HUES48 (cell line): ENCODE measurements around the gene AK9.

Experiments
- H3K27ac ChIP-seq: one replicate; pipeline ENCODE4 v1.7.0; 2013; ENCODE audit warnings: low read depth, low read length, inconsistent platforms
- H3K27me3 ChIP-seq: 2 replicates; pipeline ENCODE4 v1.6.1; 2013; ENCODE audit warnings: mild to moderate bottlenecking, low read length; ENCODE audit not compliant: control insufficient read depth, insufficient read depth
- H3K36me3 ChIP-seq: 2 replicates; pipeline ENCODE4 v1.6.1; 2013; ENCODE audit warnings: low read length; ENCODE audit not compliant: control insufficient read depth, insufficient read depth
- H3K4me1 ChIP-seq: 2 replicates; pipeline ENCODE4 v1.6.1; 2013; ENCODE audit warnings: mild to moderate bottlenecking, low read length; ENCODE audit not compliant: control insufficient read depth, insufficient read depth
- H3K4me3 ChIP-seq: 2 replicates; pipeline ENCODE4 v1.5.1; 2013; ENCODE audit warnings: mild to moderate bottlenecking, low read depth, low read length
- H3K9ac ChIP-seq: 2 replicates; pipeline ENCODE4 v1.6.1; 2013; ENCODE audit warnings: mild to moderate bottlenecking, low read depth, low read length, moderate library complexity
- H3K9me3 ChIP-seq: 2 replicates; pipeline ENCODE4 v1.6.1; 2013; ENCODE audit warnings: low read length; ENCODE audit not compliant: control insufficient read depth, insufficient read depth

The AK9 gene

DNA sequence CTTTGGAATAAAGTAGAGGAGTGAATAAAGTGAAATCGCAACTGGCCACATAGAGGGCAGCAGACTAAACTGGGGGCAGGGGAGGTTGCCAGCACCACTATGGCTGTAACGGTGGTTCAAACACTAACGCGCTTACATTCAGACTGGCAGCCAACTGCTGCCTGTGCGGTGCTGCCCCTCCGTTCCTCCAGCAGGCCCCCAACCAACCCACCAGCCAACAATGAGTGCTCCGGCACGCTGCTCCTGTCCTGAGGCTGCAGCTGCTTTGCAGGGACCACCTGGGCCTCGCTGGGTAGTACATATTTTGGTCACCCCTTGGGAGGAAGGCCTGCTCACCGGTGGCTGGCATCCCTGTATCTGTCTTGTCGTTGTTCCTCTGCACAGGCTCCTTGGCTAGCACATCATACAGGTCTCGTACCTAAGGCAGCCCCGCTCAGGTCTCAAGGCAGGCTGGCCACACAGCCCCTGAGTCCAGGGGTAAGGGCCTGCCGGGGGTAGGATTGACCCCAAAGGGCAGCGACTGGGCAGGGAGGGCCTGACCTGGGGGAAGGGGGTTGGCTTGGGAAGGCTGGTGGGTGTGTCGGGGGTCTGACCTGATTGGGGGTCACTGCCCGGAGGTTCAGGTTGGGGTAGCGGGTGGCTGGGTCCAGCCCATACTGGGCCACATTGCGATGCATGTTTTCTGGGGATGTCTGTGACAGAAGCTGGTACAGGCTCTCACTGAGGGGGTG is 241.8 kb downstream of the AK9 start:
- Histone ChIP-seq H3K36me3 (peaks cover 73% of the 10 kb centered on the region), H3K9me3 (no peaks in the 10 kb centered on the region), H3K27me3 (no peaks in the 10 kb centered on the region), H3K27ac (no peak overlapping the region), H3K4me1 (0 out of 2 replicates have a peak, but pooled peaks cover 3% of the 10 kb centered on the region), H3K4me3 (no peak overlapping the region), H3K9ac (no peak overlapping the region)

- Histone ChIP-seq H3K36me3 (peaks cover 77% of the 10 kb centered on the region), H3K4me1 (no peaks in the 10 kb centered on the region), H3K4me3 (no peak overlapping the region), H3K9ac (no peak overlapping the region), H3K27me3 (no peaks in the 10 kb centered on the region), H3K27ac (no peak overlapping the region), H3K9me3 (no peaks in the 10 kb centered on the region)
Measured at GRCh38 chr6:109448615-109449014, 242.4 kb downstream of the AK9 start.

DNA sequence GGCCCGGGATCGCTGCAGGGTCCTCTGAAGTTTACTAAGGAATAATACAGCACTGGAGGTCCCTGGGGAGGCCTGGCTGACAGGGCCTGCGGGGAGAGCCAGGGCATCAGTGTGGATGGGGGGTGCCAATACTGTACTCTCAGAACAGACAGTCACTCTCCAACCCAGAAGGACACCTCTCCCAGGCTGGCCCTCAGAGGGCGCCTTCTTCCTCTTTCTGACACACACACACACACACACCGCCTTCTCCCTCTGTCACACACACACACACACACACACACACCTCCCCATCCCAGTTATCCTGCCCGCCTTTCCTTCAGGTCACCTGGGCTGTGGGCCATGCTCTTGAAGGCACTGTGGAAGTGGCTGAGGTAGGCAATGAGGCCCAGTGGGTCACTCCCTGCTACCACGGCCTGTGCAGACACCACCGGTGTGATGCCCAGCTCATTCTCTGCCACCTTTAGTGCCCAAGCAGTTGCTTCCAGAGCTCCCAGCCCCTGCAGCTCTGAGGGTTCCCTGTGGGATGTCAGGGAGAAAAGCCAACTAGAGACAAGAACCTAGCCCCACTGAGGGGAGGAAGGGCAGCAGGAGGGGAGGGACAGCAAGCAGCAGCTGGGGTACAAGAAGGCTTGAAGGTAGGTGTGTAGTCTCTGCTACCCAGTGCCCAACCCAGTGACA is 243.0 kb downstream of the AK9 start:
- H3K36me3 ChIP-seq: peaks cover 78% of the 10 kb centered on the region
- no peaks in the 10 kb centered on the region for H3K9me3 ChIP-seq
- no peak overlapping the region for H3K9ac ChIP-seq
- no peak overlapping the region for H3K27ac ChIP-seq
- no peaks in the 10 kb centered on the region for H3K4me1 ChIP-seq
- no peak overlapping the region for H3K4me3 ChIP-seq
- no peaks in the 10 kb centered on the region for H3K27me3 ChIP-seq

DNA sequence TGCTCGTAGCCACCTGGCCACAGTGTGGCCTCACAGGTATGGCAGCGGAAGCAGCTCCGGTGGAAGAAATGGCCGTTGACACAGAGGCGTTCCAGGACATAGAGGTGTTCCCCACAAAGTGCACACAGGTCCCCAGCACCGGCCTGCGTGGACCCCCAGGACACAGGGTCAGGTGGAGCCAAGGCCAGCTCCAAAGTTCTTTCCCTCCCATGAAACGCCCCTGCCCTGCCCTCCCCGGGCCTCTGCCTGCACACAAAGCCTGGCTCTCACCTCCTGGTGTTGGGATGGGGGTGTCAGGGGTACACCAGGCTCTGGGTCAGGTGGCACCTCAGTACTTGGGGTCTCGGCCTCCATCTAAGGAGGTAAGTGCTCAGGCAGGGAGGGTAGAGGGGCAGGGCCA is 243.9 kb downstream of the AK9 start:
- Histone ChIP-seq H3K4me1 (no peaks in the 10 kb centered on the region), H3K27ac (no peak overlapping the region), H3K36me3 (peaks cover 81% of the 10 kb centered on the region), H3K9ac (no peak overlapping the region), H3K4me3 (no peak overlapping the region), H3K9me3 (no peaks in the 10 kb centered on the region), H3K27me3 (no peaks in the 10 kb centered on the region)

GRCh38 chr6:109446541-109446940 is 244.5 kb downstream of the AK9 start:
- Histone ChIP-seq H3K27ac (no peak overlapping the region), H3K27me3 (no peaks in the 10 kb centered on the region), H3K4me3 (no peak overlapping the region), H3K9me3 (no peaks in the 10 kb centered on the region), H3K36me3 (peaks cover 75% of the 10 kb centered on the region), H3K9ac (no peak overlapping the region), H3K4me1 (peaks cover 3% of the 10 kb centered on the region; the same call in 1 of the 2 replicates)

DNA sequence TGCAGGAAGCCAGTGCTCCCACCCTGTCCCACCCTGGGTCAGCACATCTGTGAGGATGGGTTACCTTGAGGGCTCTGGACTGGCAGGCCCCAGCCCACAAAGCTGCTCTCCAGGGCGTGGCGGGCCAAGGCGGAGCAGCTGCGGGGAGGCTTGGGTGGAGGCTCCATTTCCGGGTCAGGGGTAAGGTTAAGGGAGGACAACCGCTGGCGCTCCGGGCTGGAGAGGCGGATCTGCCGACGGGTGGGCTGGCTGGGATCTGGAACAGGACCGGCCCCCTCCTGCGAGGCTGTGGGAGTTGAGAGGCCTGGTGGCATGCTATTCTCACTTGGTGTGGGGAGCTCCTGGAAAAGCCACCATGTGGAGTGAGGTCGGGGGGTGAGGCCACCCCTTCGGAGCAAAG is 244.9 kb downstream of the AK9 start:
- H3K9me3 ChIP-seq: no peaks in the 10 kb centered on the region
- no peak overlapping the region for H3K9ac ChIP-seq
- no peak overlapping the region for H3K4me3 ChIP-seq
- no peaks in the 10 kb centered on the region for H3K27me3 ChIP-seq
- H3K36me3 ChIP-seq: peaks cover 73% of the 10 kb centered on the region
- no peak overlapping the region for H3K27ac ChIP-seq
- H3K4me1 ChIP-seq: peaks cover 3% of the 10 kb centered on the region; the same call in 1 of the 2 replicates

DNA sequence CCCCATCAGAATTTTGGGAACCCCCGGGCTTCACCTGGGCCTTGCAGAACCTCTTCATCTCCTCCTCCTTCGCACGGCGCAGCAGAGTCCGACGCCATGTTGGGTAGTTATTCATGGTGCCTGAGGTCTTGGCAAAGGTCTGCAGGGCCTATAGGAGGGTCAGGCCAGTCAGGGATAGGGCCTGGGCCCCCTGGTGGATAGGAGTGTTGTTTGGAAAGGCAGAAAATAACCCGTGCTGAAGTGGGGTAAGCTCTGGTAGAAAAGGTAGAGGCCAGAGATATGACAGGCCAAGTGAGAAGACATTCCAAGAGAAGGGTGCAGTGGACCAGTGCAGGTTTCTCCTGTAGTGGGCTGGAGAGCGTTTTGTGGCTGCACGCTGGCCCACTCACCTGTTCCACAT is 245.6 kb downstream of the AK9 start:
- Histone ChIP-seq H3K36me3 (peaks cover 67% of the 10 kb centered on the region), H3K9me3 (no peaks in the 10 kb centered on the region), H3K4me1 (peaks cover 3% of the 10 kb centered on the region; the same call in 1 of the 2 replicates), H3K9ac (no peak overlapping the region), H3K27ac (no peak overlapping the region), H3K4me3 (no peak overlapping the region), H3K27me3 (no peaks in the 10 kb centered on the region)

GRCh38 chr6:109443425-109443950 is 247.5 kb downstream of the AK9 start:
- Histone ChIP-seq H3K27ac (no peak overlapping the region), H3K27me3 (peaks cover 5% of the 10 kb centered on the region; the same call in 1 of the 2 replicates), H3K36me3 (peaks cover 56% of the 10 kb centered on the region), H3K9me3 (no peaks in the 10 kb centered on the region), H3K4me1 (peaks cover 3% of the 10 kb centered on the region; the same call in 1 of the 2 replicates), H3K9ac (no peak overlapping the region), H3K4me3 (no peak overlapping the region)
